GM21367 (cell line): ENCODE measurements around the gene FCAMR.

Experiments
- ATAC-seq: cut with Tn5 transposase; IDR thresholded peaks from one replicate; pipeline ENCODE4 v1.9.1; 2021; ENCODE audit not compliant: unreplicated experiment

The FCAMR gene

DNA sequence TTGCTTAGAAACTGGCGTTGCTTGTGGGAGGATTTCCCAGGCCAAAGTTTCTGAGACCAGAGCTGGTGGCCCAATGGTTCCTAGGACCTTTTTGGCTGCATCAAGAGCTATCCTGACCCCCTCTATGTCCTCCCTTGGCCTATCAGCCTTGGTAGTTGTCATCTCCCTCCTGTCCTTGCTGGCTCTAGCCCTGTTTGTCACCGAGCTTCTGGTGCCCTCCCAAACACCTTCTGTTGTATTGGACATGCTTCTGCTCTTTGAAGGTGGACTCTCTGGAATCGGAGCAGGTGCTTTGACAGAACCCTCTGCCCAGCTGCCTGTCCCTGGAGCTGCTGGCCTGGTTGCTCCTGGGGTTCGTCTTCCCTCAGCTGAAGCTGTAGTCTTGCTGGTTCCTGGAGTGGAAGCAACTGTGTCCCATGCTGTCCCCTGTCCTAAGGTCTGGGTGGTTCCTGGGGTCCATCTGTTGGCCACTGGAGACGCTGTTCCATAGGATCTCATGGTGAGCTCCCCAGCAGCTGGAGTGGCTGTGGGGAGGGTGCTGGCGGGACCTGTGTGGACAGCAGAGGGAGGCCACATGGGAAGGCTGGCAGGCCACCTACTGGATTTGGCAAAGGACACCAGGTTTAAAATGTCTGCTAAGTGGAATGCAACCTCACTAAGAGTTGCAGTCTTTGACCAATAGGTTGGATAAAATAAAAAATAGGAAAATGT lies 9.4 kb downstream of the FCAMR start:
- no peak for ATAC-seq

DNA sequence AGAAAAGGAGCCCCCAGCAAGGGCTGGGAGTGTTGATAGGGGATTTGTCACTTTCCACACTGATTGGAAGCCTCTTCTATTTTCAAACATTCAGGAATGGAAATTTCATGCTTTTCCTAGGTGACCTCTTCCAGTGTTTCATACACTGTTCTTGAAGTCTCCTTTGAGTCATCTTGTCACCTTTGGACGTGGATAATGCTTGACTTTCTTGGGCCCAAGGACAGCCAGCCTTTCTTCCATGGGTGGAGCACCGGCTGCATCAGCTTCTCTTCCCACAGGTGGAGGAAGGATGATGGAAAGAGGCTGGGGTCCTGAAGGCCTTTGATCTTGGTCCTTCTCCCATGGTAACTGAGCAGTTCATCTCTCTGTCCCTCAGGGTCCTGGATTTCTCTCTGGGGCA lies 12.1 kb downstream of the FCAMR start:
- no peak for ATAC-seq

DNA sequence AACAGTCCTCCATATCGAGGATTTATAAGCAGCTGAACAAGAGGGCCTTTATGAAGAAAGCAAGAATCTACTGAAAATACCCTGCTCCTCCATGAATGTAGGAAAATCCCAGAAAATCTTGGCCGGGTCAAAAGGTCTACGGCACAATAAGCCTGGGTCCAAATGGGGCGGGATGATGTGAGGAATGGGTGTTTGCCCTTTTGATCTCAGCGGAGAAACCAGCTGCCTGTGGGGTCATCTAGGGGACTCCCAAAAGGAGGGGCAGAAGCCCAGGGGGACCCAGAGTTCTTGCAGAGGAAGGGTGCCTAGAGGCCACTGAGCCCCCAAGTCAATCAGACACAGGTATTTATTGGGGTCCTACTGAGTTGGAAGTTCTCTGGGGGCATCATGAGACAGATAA lies 12.6 kb downstream of the FCAMR start:
- ATAC-seq = no peak

DNA sequence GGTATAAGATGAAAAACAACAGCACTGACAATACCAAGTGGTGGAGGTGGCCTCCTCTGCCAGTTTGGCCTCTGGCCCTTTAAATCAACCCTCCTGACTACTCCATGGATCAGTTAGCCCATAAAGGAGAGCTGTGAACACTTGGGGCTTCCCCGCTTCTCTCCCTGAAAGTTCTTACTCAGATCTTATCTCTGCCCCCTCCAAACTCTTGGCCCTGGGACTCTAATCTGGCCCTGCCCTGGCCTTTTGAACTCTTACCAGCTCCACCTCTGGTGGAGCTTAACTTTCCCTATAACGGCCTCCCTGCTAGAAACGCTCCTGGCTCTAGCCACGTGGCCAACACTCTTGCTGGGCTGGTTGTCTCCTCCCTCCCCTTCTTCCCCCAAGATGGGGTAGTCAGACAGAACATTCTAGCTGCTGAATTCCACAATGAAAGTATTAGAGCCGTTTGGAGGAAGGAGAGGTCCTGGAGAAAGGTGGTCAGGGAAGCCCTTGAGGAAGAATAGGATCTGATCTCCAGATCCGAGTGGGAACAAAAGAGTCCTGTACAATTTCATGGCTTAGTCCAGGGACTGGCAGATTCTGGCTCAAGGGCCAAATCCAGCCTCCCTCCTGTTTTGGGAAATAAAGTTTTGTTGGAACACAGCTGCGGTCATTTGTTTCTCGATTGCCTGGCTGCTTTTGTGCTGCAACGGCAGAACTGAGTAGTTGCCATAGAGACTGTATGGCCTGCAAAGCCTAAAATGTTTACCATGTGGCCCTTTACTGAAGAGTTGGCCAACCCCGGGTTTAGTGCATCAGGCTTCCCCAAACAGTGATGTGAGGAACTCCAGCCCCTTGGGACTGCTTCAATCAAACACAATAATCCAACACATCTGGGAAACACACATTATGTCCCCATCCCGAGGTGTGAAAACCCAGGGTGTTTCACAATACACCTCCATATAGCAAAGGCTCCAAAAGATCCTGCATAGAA lies 14.5 kb downstream of the FCAMR start:
- ATAC-seq = no peak

DNA sequence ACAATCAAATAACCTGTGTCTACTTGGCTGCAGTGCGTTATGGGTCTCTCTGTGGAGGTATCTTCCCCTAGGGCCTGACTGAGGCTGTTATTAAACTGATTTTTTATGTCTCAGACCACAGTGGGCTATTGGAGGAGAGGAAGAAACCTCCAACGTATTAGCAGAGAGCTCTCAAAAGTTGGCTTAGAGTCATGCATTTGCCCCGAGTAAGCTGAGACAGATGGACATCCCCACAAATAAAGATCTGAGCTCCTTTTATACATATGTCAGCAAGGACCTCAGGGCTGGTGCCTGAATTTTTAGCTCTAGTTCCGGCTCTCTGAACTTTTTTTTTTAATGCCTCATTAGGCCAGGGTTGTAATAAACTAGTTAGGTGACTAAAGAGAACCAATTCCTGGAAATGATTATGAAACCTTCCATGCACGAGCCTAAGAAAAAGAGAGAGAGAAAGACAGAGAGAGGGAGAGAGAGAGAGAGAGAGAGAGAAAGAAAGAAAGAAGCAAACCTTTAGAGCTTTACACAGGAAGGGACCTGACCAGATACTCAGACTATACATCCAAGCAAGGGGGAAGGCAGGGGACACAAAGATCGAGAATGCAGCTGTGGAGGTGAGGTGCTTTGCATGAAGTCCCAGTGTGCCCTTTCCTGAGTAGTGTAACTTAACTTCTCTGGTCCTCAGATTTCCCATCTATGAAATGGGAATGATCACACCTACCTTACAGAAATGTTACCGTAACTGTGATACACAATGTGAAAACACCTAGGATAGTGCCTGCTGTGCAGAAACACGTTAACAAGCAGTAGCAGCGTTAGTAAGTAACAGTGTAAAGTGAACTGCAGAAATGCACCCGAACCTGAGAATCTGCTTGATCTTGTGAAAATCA lies 15.6 kb downstream of the FCAMR start:
- ATAC-seq = no peak

DNA sequence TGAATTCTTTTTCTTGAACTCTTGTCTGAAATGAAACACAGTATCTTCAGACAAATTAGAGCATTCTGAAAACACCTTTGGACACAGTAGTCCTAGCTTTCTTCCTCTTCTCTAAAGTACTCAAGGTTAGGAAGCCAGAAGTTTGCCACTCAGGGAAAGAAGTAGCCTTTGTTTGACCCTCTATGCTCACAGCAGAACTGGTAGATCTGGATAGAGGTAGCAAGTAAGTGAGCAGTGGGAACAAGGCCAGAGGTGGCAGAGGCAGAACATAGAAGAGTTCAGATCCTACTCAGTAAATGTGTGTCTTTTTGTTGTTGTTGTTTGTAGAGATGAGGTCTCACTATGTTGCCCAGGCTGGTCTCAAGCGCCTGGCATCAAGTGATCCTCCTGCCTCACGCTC lies 16.6 kb downstream of the FCAMR start:
- no peak for ATAC-seq

DNA sequence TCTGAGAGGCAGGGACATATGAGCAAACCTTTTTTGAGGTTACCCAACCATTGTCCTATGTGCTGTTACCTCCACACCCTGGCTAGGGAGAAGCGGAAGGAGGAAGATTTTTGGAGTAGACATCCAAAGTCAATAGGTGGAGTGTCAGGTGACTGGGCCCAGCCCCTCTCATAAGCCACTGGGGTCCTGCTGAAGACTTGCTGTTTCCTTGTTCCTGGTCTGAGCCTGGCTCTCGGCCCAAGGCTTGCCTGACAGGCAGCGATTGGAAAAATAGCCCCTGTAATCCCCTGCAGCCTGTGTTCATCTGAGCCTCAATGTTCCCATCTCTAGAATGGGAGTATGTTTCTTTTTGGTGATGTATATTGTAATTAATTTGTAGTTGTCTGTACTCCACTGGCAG lies 17.1 kb downstream of the FCAMR start:
- ATAC-seq = no peak

DNA sequence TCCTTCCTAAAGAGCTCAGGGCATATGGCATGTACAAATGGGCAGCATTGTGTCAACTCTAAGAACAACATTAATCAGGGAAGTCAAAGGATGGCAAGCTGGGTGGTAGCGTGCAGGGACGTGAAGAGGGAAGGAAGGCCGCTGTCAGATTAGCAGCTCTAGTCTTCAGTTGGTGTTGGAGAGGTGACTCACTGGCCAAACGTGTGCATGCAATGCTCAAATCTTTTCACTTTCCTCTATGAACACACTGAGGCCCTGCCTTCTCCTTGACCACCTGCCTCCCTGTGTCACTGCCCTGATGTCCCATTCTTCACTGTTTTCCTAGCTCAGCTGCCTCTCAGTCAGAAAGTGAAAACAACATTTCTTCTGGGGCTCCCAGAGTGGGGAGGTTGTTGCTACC lies 18.1 kb downstream of the FCAMR start:
- no peak for ATAC-seq

DNA sequence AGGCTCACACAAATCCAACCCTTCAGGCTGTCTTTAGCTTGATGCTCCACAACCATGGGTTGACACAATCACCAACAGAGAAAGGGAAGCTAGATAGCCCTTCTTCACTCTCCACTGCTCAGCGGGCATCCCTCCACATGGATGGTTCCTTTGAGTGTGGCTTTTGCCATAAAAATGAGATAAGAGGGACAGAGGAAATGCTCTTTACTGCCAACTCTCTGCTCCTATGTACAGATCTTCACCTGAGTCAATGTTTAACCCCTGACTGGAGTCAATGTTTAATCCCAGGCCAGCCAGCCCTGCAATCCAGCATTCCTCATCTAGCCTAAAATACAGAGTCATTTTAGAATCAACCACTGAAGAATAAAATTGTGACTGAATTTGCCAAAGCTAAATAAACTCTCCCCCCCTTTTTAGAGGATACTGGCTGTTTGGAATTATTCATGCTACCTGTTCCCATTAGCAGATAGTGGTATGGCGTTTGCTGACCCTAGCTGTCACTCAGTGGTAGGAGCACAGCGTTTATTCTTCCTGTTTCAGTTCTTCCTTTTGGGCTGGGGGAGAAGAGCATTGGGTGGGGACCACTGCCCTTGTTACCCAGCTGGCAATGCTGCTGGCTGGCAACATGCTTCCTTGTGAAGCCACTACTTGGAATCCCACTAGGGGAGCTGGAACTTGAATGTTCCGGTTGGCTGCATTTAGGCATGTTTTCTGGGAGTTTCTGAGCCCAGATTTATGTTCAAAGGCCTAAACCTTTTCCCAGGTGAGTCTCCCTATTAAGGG lies 18.8 kb downstream of the FCAMR start:
- ATAC-seq = no peak

DNA sequence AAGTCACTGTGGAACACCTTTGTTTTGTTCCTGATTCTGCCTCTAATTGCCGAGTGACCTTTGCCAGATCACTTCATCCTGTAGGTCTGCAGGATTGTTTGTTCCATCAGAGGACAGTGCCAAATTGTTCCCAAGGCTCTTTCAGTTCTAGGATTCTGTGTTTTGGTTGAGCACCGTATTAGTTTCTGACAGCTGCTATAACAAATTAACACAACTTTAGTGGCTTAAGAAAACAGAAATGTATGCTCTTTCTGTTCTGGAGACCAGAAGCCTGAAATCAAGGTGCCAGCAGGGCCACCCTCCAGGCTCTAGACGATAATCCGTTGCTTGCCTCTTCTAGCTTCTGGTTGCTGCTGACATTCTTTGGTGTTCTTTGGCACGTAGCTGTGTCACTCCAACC lies 20.6 kb downstream of the FCAMR start:
- no peak for ATAC-seq

DNA sequence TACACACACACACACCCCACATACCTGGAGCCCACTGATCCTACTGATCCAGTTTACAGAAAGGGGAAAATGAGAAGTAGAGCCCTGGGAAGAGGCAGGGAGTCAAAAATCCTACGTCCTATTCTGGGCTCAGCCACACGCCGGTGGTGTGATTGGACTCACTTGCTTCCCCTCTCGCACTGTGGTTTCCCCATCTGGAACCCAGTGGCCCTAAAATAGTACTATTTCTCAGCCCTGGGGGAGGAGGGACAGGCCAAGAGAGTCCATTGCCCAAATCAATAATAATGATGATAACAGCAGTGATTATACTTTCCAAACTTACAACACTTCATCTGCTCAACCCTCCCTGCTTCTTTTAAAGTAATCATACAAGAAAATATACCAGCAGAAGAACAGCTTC lies 21.1 kb downstream of the FCAMR start:
- no peak for ATAC-seq

DNA sequence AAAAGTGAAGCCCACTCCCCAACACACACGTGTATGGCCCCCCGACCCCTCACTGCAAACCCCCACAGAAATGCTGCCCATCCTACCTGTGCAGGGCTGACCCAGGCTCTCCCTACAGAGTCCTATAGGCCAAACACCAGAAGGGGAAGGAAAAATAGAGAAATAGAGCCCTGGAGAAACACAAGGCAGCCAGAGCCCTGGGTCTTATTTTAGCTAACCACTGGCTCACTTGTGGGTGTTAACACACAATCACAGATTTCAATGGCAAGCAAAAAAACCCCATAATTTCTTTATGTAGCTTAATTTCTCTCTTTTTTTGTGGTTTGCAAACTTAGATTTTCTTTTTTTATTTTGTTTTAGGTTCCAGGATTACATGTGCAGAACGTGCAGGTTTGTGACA lies 23.0 kb downstream of the FCAMR start:
- ATAC-seq = no peak

DNA sequence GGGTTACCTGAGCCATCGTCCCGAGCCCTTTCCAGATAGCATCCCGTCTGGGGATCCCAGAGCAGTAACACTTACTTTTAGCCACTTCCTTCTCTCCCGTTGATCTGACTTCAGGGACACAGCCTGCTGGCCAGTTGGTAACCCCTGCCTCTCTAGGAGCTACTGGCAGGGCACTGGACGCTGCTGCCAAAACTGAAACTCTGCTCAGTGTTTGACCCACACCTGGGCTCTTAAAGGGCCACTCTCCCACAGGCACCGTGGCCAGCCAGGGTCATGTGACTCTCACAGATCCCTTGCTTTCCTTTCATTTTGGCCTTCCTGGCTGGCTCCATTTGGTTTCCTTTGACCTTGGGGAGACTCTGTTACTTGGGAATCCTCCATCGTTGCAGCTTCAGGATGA lies 24.0 kb downstream of the FCAMR start, which contains the start of gene PIGR:
TSS of gene PIGR (minus strand) at position 206 of the 400 bp plus-strand sequence. CDS start 5,935 bp downstream, outside the sequence.
- no peak for ATAC-seq

DNA sequence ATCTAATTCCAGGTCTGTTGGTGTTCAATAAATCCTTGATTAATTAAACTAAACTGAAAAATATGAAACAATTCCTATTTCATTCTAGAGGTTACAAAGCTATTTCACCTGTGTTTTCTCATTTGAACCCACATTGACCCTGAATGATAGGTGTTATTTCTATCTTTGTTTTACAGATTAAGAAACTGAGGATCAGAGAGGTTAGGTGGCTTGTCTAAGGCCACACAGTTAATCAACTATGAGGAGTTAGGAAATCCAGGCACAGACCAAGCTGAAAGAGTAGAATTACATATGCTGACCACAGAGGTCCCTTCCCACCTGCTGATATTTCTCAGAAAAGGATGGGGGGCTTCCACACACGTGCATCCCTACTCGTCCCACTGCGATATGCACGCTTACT lies 24.5 kb downstream of the FCAMR start:
- no peak for ATAC-seq

DNA sequence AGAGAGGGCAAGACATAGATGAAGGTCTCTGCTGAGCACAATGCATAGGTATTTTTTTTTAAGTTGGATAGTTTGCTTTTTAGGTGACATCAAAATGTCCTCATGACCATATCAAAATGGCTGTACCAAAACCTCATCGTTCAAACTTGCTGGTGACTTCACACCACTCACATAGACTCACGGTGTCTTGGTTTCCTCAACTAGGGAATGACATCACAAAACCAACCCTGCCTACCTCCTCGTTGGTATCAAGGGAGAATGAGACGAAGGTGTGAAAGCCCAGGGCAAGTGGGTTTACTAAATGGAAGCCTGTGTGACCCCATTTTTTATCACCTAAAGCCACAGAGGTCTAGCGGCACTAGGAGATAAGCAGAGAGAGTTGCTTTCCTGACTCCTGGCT lies 25.6 kb downstream of the FCAMR start:
- no peak for ATAC-seq

DNA sequence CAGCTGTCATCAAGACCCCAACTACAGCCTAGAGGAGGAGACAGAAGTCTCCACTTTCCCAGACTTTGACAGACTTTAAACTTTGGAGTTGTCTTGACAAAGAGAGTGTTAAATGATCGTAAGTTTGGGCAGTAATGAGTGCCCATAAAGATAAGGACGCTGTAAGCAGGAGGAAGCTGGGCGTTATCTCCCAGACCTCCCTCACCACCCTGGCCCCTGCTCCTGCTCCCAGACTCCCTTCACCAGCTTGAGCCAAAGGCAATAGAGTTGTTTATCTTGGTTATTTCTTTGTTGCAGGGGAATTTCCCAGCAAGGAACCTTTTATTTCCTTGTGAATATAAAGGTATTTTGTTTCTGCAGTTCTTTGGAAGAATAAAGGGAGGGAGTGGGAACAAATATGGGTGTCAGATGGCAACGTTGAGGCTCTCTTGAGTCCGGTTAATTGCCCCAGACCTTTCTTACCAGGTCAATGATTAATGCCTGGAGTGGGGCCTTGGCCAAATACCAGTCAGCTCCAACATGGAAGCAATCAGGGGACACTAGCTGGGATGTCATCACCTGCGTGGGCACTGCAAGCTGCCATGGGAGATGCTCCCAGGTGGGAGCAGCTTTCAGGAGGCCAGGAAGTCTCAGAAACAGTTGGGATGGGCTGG lies 28.4 kb downstream of the FCAMR start:
- no peak for ATAC-seq

DNA sequence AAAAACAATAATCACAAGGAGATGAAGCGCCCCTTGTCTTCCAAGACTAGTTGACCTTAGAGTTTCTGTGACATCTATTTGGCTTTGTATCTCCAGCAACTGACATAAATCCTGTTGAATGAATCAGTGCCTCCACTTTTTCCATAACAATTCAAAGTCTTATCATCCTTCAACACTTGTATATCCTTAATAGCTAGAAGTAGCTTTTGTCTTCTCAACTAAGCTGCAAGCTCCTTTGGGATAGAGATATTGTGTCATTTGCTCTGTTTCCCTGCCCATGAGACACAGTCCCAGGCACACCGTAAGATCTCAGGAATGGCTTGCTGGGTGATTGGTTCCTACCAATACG lies 29.7 kb downstream of the FCAMR start:
- ATAC-seq = no peak

DNA sequence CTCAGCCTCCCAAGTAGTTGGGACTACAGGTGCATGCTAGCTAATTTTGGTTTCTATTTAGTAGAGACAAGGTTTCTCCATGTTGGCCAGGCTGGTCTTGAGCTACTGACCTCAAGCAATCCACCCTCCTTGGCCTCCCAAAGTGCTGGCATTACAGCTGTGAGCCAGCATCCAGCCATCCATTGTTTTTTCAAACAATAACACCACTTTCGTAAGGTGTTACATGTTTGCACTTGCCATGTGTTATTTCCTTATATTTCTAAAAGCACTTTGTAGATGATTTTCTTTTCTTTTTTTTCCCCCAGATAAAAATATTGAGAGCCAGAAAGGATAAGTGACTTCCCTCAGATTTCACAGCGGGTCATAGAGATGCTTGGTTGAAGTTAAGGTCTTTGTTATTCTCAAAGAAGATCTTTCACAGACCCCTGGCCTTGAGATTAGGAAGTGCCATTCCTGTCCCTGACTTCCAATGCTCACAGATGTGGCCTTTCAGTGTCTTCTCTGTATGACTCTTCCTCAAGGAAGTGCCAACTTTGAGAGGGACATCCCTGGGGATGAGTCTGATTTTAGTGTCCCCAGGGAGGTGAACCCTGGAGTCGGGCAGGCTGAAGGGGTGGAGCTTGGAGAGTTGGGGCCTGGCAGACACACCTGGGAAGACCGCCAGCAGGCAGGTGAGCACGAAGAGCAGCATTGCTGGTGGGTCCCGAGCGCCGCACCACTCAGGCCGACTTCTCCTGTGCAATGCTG lies 30.2 kb downstream of the FCAMR start:
- no peak for ATAC-seq

DNA sequence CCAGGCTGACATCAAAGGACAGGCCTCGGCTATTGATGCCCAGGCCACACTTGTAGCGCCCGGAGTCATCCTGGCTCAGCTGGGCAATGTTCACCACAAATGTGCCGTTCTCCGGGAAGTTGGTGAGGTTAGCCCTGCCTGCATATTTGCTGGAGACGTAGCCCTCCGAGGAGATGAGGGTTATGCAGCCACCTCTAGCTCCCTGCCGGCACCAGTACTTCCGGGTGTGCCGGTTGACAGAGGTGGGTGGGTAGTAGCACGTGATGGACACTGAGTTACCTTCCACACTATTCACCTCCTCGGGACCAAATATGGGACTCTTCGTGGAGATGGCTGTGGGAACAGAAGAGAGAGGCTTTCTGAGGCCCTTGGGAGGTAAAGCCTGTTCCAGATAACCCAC lies 31.1 kb downstream of the FCAMR start:
- ATAC-seq = no peak
